Smooth muscle cell (in vitro differentiated cells): Measurements from ENCODE around the gene BTBD9. TPM values are rescaled to one million over a fixed set of nuclear protein-coding genes. Genes with fewer than 3 reads are reported as not detected.

Experiments used
- DNase-seq: peaks from one replicate; lab custom pipeline; 2025; ENCODE audit not compliant: unreplicated experiment; lab: John Stamatoyannopoulos, UW
- H2AFZ ChIP-seq: fragments of 200-600 bp; sonication (generic); 2 replicates; pipeline ENCODE4 v1.6.0; 2016; ENCODE audit warnings: antibody characterized with exemption, low read depth, mild to moderate bottlenecking
- H3F3A ChIP-seq: fragments of 200-600 bp; sonication (generic); 2 replicates; pipeline ENCODE4 v1.6.0; 2017; ENCODE audit warnings: antibody characterized with exemption, low read depth
- H3K27ac ChIP-seq: fragments of 200-600 bp; sonication (generic); 2 replicates; pipeline ENCODE4 v1.5.1; 2016; ENCODE audit warnings: low read depth, mild to moderate bottlenecking
- H3K27me3 ChIP-seq: fragments of 200-600 bp; sonication (generic); 2 replicates; pipeline ENCODE4 v1.6.1; 2016; ENCODE audit warnings: low read depth, mild to moderate bottlenecking
- H3K36me3 ChIP-seq: fragments of 200-600 bp; sonication (generic); 2 replicates; pipeline ENCODE4 v1.5.1; 2016; ENCODE audit warnings: low read depth
- H3K4me1 ChIP-seq: fragments of 200-600 bp; sonication (generic); 2 replicates; pipeline ENCODE4 v1.5.1; 2016; ENCODE audit warnings: low read depth
- H3K4me2 ChIP-seq: fragments of 200-600 bp; sonication (generic); 2 replicates; pipeline ENCODE4 v1.6.0; 2016; ENCODE audit warnings: mild to moderate bottlenecking
- H3K4me3 ChIP-seq: fragments of 200-600 bp; sonication (generic); 2 replicates; pipeline ENCODE4 v1.5.1; 2016; ENCODE audit warnings: mild to moderate bottlenecking
- H3K79me2 ChIP-seq: fragments of 200-600 bp; sonication (generic); 2 replicates; pipeline ENCODE4 v1.6.0; 2016; ENCODE audit warnings: low read depth, mild to moderate bottlenecking
- H3K9ac ChIP-seq: fragments of 200-600 bp; sonication (generic); 2 replicates; pipeline ENCODE4 v1.6.0; 2016; ENCODE audit warnings: low read depth
- H3K9me3 ChIP-seq: fragments of 200-600 bp; sonication (generic); replicated peaks from 2 replicates; pipeline ENCODE4 v1.5.1; 2016; ENCODE audit warnings: low read depth
- H4K20me1 ChIP-seq: fragments of 200-600 bp; sonication (generic); 2 replicates; pipeline ENCODE4 v1.6.0; 2016; ENCODE audit warnings: low read depth
- CTCF ChIP-seq: fragments of 200-600 bp; sonication (generic); IDR thresholded peaks from 2 replicates; pipeline ENCODE4 v1.5.1; 2017; ENCODE audit warnings: borderline replicate concordance, mild to moderate bottlenecking, antibody characterized with exemption; ENCODE audit not compliant: insufficient read depth, poor library complexity, severe bottlenecking
- WGBS: methylation state at CpG from one replicate; pipeline ENCODE4 v1.1.7; 2016; ENCODE audit warnings: low lambda C conversion rate; 5-methylcytosine and 5-hydroxymethylcytosine counted together
- polyA plus RNA-seq: library from polyadenylated mRNA; unstranded; fragments of >200 nt; fragmentation: Nextera tagmentation; extraction: Ambion mirVana; gene quantifications from 2 replicates; pipeline ENCODE4 v1.2.1, GENCODE V29; 2016
- total RNA-seq: library from RNA; depleted of rRNA; stranded (reverse); fragments of >200 nt; gene quantifications from 2 replicates; pipeline ENCODE4 v1.2.3, GENCODE V29; 2014

Gene BTBD9
- total and polyA plus RNA-seq, 2 experiments from 2014 or later, result 5.6 to 12.5 TPM

GRCh38 chr6:38179794-38180430 is 459.8 kb downstream of the BTBD9 start:
- Histone ChIP-seq H3K79me2 (no peaks in the 10 kb centered on the region), H3K4me1 (peaks cover 11% of the 10 kb centered on the region), H3K27ac (no peak overlapping the region), H3K9ac (no peak overlapping the region), H3K36me3 (no peaks in the 10 kb centered on the region), H3K27me3 (no peaks in the 10 kb centered on the region), H2AFZ (no peak overlapping the region), H3F3A (peaks cover 9% of the 10 kb centered on the region), H3K4me2 (no peak overlapping the region), H3K4me3 (no peak overlapping the region), H3K9me3 (no peaks in the 10 kb centered on the region), H4K20me1 (peaks cover 12% of the 10 kb centered on the region)
- WGBS, result 95% methylated on average over 12 of the region's 12 CpGs
- TF ChIP-seq CTCF, result no peak
- DNase-seq, result no peak

- H3K79me2 ChIP-seq, result no peaks in the 10 kb centered on the region
- H4K20me1 ChIP-seq, result peaks cover 12% of the 10 kb centered on the region
- H3K9ac ChIP-seq, result no peak overlapping the region
- no peak overlapping the region for H2AFZ ChIP-seq
- H3K27ac ChIP-seq, result no peak overlapping the region
- H3K4me3 ChIP-seq, result no peak overlapping the region
- no peaks in the 10 kb centered on the region for H3K27me3 ChIP-seq
- H3F3A ChIP-seq, result peaks cover 9% of the 10 kb centered on the region
- no peak for DNase-seq
- H3K4me2 ChIP-seq, result no peak overlapping the region
- no peak for TF ChIP-seq CTCF
- WGBS, result 96% methylated on average over 7 of the region's 7 CpGs
- H3K9me3 ChIP-seq, result no peaks in the 10 kb centered on the region
- H3K4me1 ChIP-seq, result peaks cover 11% of the 10 kb centered on the region
- no peaks in the 10 kb centered on the region for H3K36me3 ChIP-seq
These were observed 460.4 kb downstream of the BTBD9 start for GRCh38 chr6:38179300-38179699.

GRCh38 chr6:38178584-38178886 is 461.2 kb downstream of the BTBD9 start:
- Histone ChIP-seq H3K27ac (no peak overlapping the region), H3K4me3 (no peak overlapping the region), H3K9me3 (no peaks in the 10 kb centered on the region), H3K4me1 (peaks cover 11% of the 10 kb centered on the region), H3K36me3 (no peaks in the 10 kb centered on the region), H4K20me1 (peaks cover 12% of the 10 kb centered on the region), H3K9ac (no peak overlapping the region), H3F3A (peaks cover 9% of the 10 kb centered on the region), H2AFZ (no peak overlapping the region), H3K4me2 (no peak overlapping the region), H3K79me2 (no peaks in the 10 kb centered on the region), H3K27me3 (no peaks in the 10 kb centered on the region)
- DNase-seq, result no peak
- 94% methylated on average over 2 of the region's 2 CpGs for WGBS
- no peak for TF ChIP-seq CTCF

- H3K27ac ChIP-seq, result no peak overlapping the region
- no peak for TF ChIP-seq CTCF
- no peak overlapping the region for H2AFZ ChIP-seq
- H4K20me1 ChIP-seq, result peaks cover 12% of the 10 kb centered on the region
- H3K4me3 ChIP-seq, result no peak overlapping the region
- no peak overlapping the region for H3K4me2 ChIP-seq
- peaks cover 11% of the 10 kb centered on the region for H3K4me1 ChIP-seq
- WGBS, result 89% methylated on average over 14 of the region's 14 CpGs
- no peak overlapping the region for H3K9ac ChIP-seq
- no peaks in the 10 kb centered on the region for H3K79me2 ChIP-seq
- peaks cover 9% of the 10 kb centered on the region for H3F3A ChIP-seq
- DNase-seq, result no peak
- no peaks in the 10 kb centered on the region for H3K9me3 ChIP-seq
- no peaks in the 10 kb centered on the region for H3K36me3 ChIP-seq
- H3K27me3 ChIP-seq, result no peaks in the 10 kb centered on the region
These were observed 461.7 kb downstream of the BTBD9 start for GRCh38 chr6:38177882-38178583.
